Measurements from ENCODE around the gene RBM6.
"Not testable (repeated sequence)": the region's sequence is repeated elsewhere in the genome, so short reads cannot be mapped to it uniquely, and the experiment has no call there.

RBM6 gene

GRCh38 chr3:49984394-49984793 lies 44.4 kb downstream of the RBM6 start:
- DNase-seq = no peak

GRCh38 chr3:49992326-49992725 lies 52.4 kb downstream of the RBM6 start:
- DNase-seq = no peak

DNA sequence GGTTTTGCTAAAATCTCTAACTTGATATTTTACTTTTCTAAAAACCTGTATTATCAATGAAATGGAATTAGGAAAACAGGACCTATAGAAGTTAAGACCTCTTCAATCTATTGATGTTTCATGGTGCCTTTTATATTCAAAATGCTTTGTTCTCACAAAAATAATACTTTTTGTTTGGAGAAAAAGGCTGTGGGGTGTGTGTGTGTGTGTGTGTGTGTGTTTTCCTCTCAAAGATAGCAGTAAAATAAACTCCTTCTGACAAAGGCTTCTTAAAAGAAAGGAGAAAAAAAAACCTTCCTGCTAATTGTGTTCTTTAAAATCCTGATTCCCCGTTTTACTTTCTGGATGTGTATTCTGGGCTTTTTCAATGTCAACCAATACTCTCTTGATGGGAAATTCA lies 54.5 kb downstream of the RBM6 start:
- no peak for DNase-seq

DNA sequence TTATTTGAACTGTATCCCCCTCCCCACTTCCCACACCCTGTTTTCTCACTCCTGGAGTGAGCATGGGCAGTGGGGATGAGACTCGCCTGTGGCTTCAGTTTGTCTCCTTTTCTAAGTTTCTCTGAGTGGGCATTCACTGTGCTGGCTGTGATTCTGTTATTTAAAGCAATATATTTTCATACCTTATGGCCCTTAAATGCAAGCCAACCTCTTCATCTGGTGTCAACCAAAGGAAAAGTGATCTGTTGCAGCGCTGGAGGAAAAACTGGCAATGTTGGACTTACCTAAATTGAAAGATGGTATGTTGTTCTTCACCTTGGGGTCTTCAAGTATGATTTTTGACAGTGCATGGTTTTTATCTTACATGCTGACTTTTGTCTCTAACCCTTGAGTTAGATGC lies 56.1 kb downstream of the RBM6 start:
- no peak for DNase-seq

DNA sequence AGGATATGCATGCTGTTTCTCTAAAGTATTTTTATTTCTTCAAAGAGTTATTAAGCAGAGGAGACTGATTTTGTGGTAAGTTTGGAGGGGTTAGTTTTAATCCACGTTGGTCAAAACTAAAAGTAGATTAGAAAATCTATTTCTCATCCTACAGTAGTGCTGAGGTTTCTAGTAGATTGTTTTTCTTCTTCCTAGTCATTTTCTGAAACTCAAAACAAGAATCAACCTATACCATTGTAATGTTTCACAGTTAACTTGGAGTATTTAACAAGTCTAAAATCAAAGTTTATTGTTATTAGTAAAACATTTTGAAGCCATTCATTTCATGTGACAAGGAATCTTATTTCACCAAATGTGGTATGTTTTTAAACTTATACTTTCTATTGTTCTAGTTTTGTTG lies 57.9 kb downstream of the RBM6 start:
- no peak for DNase-seq

DNA sequence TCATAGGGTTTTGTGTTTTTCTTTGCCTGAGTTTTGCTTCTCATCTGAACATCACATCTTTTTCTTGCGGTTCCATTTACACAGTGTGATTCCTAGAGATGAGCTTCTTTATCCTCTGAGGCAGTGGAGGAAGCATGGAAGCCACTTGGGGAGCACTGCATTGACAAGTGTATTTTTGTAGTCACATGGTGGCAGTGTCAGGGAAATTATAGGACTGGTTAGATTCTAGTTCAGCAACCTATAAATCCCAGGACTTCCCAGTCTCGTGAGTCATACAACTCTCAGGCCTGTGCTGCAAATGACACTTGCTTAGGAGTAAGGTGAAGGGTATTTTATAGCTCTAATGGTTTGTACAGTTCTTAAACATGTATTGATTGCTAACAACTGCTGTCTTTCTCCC lies 58.4 kb downstream of the RBM6 start:
- no peak for DNase-seq

DNA sequence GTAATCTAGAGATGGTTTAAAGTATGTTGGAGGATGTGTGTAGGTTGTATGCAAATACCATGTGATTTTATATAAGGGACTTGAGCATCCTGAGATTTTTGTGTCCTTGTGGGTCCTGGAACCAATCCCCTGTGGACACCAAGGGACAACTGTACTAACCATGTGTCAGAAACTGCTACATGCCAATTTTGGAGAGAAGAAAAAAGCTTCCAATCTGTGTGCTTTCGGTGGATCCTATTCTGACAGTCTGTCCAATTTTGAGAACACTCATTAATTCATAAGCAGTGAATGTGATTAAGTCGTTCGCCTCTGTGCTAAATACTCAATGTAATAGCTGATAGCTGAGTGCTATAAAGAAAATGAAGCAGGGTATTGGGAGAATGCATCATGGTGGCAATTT lies 61.6 kb downstream of the RBM6 start:
- DNase-seq = no peak

DNA sequence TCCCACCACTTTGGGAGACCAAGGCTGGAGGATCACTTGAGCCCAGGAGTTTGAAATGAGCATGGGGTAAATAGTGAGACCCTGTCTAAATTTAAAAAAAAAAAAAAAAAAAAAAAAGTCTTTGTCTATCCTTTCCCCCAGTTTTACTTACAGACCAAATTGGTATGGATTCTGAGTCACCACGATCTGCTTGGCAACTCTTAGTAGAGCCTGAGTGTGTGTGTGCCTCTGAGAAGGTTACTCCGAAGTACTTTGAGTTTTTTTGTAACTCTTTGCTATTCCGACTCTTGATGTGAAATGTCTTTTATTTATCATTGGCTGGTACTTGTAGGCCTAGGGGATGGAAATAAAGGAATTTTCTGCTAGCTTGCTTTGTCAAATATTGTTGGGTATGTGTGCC lies 63.3 kb downstream of the RBM6 start:
- DNase-seq = no peak

- DNase-seq = no peak
These were observed 63.9 kb downstream of the RBM6 start for GRCh38 chr3:50003824-50004223.

DNA sequence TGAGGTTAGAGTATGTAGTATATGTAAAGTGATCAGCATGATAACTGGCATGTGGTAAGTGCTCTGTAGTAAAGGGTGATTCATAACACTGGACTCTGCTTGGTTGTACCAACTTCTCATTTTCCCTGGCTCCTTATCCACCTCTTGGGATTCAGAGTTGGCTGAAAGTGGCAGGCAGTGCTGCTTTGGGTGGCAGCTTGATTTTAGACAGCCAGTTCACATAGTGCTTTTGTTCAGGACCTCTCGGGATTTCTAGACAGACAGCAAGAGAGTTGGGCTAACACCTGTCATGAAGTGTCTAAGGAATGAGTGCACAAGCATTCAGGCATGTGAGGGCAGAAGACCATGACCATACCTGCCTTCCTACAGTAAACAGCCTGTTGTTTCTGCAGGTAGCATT lies 69.0 kb downstream of the RBM6 start:
- no peak for DNase-seq

GRCh38 chr3:50010959-50011358 lies 71.0 kb downstream of the RBM6 start:
- DNase-seq = no peak

DNA sequence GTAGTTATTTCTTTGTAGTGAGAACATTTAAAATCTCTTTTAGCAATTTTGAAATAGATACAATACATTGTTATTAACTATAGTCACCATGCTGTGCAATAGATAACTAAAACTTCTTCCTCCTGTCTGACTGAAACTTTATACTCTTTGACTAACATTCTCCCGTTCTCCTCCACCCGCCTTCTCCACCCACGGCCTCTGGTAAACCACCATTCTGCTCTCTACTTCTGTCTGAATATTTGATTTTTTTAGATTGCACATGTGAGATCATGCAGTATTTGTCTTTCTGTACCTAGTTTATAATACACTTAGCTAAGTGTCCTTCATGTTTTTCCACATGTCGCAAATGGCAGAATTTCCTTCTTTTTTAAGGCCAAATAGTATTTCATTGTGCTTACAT lies 76.0 kb downstream of the RBM6 start:
- no peak for DNase-seq

DNA sequence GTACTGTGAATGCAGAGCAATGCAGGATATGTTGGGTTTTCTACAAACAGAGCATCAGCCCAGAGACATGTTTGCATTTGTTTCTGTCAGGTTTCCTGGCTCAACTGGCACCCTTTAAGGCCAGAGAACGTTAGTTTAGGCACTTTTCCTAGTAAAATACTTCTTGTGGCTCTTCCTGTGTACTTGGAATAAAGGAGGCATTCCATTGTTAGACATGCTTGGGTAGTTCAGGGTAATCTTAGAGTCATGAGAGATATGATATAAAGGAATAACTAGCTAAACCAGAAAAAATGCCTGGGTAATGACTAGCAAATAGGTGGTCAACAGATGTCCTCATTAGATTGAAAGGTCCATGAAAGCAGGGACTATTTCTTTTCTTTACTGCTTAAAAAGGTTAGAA lies 88.4 kb downstream of the RBM6 start:
- no peak for DNase-seq

- not testable (repeated sequence) for DNase-seq
These were observed 91.3 kb downstream of the RBM6 start for GRCh38 chr3:50031201-50031600.

- no peak for DNase-seq
These were observed 105.0 kb downstream of the RBM6 start for GRCh38 chr3:50044976-50045375.

DNA sequence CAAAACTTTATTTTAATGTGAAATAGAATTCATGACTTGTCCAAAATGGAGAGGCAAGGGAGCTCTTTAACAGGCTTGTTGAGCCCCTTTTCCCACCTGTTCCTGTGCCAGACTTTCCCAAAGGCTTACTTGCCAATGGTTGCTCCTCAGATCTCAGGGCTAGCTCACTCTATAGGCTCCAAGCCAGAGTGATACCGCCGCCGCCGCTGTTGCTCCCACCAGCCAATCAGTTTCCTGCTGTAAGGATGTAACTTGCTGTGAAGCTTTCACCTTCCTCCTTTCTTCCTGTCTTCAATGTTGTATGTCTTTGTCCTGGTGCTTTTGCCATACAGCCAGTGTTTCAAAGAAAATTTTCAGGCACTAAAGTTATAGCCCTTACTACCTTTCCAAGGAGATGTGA lies 107.5 kb downstream of the RBM6 start:
- DNase-seq = no peak

GRCh38 chr3:50050361-50050760 lies 110.4 kb downstream of the RBM6 start:
- DNase-seq = no peak

DNA sequence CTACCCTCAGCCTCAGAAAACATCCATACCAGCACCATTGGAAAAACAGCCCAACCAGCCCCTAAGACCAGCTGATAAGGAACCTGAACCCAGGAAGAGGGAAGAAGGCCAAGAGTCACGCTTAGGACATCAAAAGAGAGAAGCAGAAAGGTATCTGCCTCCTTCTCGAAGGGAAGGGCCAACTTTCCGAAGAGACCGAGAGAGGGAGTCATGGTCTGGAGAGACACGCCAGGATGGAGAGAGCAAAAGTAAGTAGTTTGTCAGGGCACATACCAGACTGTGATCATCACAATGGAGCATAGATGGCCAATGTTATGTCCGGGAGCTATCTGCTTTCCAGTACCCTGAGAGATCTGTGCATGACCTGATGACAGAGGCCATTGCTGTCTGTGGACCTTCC lies 117.8 kb downstream of the RBM6 start:
- DNase-seq = no peak

- DNase-seq = no peak
These were observed 128.2 kb downstream of the RBM6 start for GRCh38 chr3:50068134-50068533.

- DNase-seq = no peak
These were observed 138.1 kb downstream of the RBM6 start for GRCh38 chr3:50078091-50078490.

GRCh38 chr3:50078622-50079021 lies 138.7 kb downstream of the RBM6 start:
- DNase-seq = no peak

- not testable (repeated sequence) for DNase-seq
These were observed 145.0 kb downstream of the RBM6 start for GRCh38 chr3:50084951-50085350.

DNA sequence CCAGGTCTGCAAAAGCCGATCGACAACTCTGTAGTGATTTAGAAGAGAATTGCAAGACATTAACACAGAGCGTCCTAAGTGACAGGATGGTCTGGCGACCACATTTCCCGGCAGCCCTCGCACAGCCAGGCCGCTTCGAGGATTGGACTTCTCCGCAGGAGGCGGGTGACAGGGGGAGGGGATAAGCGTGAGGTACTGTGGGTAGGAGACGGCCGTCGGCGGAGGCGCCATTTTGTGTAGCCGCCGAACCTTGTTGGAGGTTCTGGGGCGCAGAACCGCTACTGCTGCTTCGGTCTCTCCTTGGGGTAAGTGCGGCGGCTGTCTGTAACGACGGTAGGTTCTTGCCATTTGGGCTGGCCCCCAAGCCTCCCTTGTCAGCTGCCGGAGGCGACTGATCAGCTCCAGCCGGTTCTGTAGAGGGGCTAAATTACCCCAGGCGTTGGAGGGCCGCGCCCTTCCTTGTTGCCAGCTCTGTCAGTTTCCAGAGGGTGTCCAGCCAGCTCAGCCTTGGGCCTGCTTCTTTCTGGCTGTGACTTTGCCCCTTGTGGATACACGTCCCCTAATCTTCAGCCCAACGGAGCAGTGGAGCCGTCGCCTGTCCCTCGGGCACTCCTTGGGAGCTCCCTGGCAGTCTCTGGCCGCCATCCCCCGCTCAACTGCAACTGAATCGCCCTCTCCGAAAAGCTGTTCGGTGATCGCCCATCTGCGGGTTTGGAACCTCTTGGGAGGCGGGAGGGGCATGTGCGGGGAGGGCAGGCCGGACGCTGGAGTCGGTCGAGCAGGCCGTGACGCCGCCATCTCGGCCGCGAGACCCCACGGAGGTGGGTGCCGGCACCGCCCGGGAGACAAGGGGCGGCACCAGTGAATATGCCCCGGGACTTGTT lies 149.0 kb downstream of the RBM6 start, which contains the start of gene RBM5:
Gene RBM5 (plus strand): TSS at position 195 of the 884 bp plus-strand sequence. CDS start 1,516 bp downstream, outside the sequence.
- DNase-seq = peak; percentile 71 to 88 (median 80)

DNA sequence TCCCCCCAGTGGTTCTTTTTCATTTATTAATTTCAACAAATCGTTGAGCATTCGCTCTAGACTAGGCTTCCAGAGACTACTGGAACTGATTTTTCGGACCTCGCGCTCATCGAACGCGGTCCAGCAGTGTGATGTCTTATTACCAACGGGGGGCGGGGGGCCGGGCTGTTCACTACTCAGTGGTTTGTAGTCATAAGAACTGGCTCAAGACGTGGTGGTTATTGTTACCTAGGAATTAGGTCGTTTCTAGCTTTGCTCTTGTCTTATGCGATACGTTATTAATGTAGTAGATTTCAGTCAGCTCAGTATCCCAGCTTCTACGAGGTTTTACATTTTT lies 149.6 kb downstream of the RBM6 start:
- DNase-seq = no peak

- no peak for DNase-seq
These were observed 151.0 kb downstream of the RBM6 start for GRCh38 chr3:50090984-50091383.
